ENCODE measurements around the gene MPZL1.

- TF ChIP-seq CTCF (IDR thresholded peaks at IDR 0.05 in 4 of 5, conservative IDR thresholded peaks at IDR 0.05 in 1 of 5) (no peak), POLR2A (IDR thresholded peaks at IDR 0.05) (no peak)
Observed at GRCh38 chr1:167693425-167694045, 28.2 kb upstream of the MPZL1 start.

Measured in gastrocnemius medialis (tissue), 4 donors.